NCI-H2171 treated with DMSO at 0.1 percent for 48 hours (cell line): ENCODE data around the gene TMEM86B.

Experiments
- DNase-seq: peaks from one replicate; lab custom pipeline; 2025; lab: John Stamatoyannopoulos, UW

Gene TMEM86B

DNA sequence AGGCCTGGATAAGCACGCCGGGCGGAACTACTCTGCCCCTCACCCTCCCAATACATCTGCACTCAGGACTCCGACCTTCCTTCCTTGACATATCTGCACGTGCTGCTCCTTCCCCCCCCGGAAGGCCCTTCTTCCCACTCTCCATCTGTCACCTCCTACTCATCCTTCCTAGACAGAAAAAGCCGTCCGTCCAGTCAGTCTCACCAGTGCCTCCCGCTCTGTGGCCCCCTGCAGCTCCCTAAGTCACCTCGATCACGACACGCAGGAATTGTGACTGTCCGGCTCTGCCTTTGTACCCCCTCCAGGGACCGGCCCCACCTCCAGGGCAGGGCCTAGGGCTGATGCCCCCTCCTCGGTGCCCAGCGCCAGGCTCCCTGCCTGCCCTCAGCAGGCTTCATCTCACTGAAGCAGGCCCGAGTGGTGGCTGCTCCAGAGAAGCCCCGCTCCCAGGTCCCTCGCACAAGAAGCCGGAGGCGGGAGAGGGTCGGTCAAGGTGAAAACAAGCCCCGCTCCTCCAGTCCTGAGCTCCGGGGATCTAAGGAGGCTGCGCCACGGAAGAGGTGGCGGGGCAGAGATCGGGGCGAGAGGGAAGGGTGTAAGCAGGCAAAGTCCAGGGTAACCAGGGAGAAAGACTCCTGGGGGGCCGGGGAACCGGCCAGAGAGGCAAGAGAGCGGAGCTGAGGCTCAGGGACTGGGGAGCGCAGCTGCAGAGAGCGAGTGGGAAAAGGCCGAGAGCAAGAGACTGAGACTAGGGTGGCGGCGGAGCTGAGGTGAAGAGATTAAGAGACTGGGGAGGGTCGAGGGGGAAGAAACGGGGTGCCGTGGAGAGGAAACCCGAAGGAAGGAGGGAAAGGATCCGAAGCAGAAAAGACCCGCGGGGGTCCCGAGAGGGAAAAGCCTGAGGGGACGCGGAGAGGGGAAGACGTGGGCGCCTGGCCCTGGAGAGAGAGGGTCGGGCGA lies 29.2 kb upstream of the TMEM86B start:
- peak; percentile 16 for DNase-seq

GRCh38 chr19:55256562-55257460 lies 28.2 kb upstream of the TMEM86B start:
- no peak for DNase-seq

GRCh38 chr19:55255618-55256423 lies 27.3 kb upstream of the TMEM86B start:
- DNase-seq, result no peak

DNA sequence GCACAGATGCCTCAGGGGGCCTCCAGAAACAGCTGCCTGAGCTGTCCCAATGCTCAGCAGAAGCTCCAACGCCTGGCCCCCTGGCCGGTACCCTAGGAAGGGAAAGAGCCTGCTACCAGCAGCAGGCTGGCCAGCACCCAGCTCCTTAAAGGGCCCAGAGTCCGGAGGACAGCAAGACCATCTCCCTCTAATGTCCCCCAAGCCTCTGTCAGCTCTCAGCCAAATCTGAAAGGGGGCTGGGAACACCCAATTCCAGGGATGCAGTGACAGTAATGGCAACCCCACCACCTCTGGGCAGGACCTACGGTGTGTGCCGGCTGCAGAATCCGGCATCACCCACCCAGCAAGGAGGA lies 26.0 kb upstream of the TMEM86B start:
- no peak for DNase-seq

- DNase-seq, result no peak
Observed at GRCh38 chr19:55253842-55254624, 25.5 kb upstream of the TMEM86B start.

GRCh38 chr19:55252760-55253663 lies 24.4 kb upstream of the TMEM86B start:
- DNase-seq, result no peak

GRCh38 chr19:55251341-55252081 lies 22.9 kb upstream of the TMEM86B start:
- DNase-seq, result no peak

DNA sequence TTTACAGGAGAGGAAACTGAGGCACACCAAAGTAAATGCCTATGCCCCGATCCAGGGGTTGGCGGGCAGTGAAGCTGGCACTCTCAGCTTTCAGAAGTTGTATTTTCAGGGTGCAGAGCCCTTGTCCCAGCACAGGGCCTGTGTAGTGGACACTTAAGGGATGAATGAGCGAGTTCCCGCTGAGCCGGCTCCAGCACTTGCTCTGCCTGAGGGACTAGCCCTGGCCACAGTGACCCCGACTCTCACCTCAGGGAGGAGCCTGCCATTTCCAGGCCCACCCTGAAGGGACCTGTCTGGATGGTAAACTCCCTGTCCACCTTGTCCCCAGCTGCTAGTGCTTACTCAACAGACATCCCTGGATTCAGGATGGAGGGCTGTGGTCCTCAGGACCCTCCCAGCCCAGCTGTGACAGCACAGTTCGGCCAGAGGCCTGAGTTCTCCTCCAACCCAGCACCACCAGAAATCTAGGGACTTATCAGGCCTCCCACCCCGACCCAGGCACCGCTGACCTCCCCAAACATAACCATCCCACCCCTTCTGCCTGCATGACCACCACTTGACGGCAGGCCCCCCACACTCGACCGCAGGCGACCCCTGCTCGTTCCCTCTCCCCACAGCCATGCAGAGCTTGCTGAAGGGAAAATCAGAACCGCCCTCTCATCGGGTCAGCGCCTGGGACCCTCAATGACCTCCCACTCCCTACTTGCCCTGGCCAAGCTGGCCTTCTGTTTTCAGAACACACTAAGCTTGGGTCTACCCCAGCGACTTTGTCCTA lies 21.9 kb upstream of the TMEM86B start:
- DNase-seq, result no peak

GRCh38 chr19:55249841-55250240 lies 21.3 kb upstream of the TMEM86B start:
- DNase-seq, result no peak

GRCh38 chr19:55248704-55249103 lies 20.1 kb upstream of the TMEM86B start:
- DNase-seq, result no peak

DNA sequence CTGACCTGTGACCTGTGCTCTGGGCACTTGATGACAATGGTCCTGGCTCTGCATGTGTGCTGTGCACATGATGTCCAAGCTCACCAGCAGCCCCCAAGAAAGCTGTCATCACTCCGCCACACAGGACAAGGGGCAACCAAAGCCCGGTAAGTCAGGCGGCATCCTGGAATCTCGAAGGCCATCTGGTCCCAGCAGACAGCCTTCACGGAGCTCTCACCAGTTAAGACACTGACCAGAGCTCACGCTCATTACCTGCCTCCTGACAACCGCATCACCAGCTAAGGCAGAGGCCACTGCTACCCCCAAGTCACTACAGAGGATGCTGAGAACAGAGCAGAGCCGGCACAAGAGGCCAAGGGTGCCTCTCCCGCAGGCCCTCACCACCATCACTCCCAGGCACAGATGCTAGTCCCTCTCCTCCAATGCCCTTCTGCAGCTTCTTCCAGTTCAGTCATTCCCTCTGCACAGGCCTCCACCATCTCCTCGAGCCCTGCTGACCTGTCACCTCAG lies 19.7 kb upstream of the TMEM86B start:
- DNase-seq, result no peak

GRCh38 chr19:55247621-55248099 lies 19.1 kb upstream of the TMEM86B start:
- no peak for DNase-seq

- no peak for DNase-seq
Observed at GRCh38 chr19:55246462-55247451, 18.2 kb upstream of the TMEM86B start.

DNA sequence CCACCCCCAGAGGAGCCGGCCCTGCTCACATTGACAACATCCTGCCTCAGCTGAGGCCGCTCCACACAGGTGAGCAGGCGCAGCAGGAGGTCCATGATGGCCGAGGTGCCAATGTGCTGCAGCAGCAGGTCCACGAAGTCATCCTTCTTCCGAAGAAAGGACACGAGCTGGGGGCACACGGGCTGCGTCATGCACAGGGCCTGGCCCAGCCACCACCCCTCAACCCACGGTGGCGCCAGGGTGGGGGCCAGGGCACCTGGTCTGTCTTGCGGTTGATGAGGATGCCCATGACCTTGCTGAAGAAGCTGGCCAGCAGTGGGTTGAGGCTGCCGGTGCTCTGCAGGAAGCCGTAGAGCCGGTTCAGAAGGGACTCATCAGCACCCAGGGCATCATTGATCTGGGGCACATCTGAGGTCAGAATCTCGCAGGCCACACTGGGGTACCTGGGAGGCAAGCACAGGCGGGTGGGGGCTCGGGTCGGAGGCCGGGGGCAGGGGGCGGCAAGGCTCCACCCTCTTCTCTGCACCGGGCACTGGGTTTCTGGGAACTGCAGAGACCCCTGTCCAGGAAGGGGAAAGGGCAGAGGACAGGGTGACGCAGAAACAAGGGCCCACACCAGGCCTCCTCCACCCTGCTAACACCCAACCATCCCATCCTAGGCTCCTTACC lies 16.8 kb upstream of the TMEM86B start:
- DNase-seq, result no peak

- no peak for DNase-seq
Observed at GRCh38 chr19:55244004-55244680, 15.6 kb upstream of the TMEM86B start.

DNA sequence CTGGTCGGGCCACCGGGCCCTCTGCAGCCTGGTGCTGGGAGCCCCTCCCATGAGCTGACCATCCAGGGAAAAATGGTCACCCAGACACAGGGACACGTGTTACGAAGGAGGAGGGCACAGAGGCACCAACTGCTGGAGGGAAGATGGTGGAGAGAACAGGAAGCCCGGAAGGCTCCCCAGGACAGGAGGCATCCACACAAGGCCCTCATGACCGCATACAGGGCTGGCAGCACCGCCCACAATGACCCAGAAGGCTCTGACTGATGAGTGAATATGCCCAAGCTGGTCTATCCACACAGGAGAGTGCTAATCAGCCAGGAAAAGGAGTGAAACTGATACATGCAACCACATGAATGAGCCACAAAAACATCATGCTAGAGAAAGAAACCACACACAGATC lies 14.0 kb upstream of the TMEM86B start:
- no peak for DNase-seq
